HepG2 (cell line): ENCODE results near the gene ZNF341.

Experiments used
- KMT2A ChIP-seq: sonication (generic); formaldehyde crosslinking; IDR thresholded peaks from 2 replicates; pipeline ENCODE4 v1.4.0; 2020; ENCODE audit warnings: missing genetic modification reagents
- NCOA2 ChIP-seq: sonication (generic); formaldehyde crosslinking; IDR thresholded peaks from 2 replicates; pipeline ENCODE4 v1.8.0; 2022; ENCODE audit warnings: inconsistent platforms
- ZNF558 ChIP-seq: sonication (generic); formaldehyde crosslinking; IDR thresholded peaks from 2 replicates; pipeline ENCODE4 v1.9.0; 2022; ENCODE audit warnings: mild to moderate bottlenecking, missing genetic modification reagents, borderline replicate concordance

DNA sequence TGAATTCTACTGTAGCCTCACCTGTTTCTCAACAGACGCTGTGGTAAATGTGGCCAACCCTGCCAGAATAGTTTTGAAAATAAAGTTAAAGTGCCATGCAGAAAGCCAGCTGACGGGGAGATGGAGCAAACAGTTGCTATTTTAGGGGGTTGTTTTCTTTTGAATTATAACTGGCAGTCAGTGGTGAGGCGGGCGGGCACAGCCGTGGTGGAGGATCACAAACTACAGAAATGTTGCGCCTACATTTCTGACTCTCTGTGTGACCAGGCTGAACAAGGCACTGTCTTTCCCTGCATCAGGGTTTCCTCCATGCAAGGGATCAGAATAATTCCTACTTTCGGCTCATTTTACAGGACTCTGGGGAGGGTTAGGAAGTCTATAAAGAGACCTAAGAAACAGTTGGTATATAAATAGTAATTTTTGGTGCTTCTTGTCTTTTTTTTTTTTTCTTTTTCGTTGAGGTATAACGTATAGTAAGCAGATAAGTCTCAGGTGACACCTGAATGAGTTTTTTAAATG is 96.6 kb downstream of the ZNF341 start:
- TF ChIP-seq ZNF558 (CRISPR knock-in tag) (no peak), KMT2A (CRISPR knock-in tag) (no peak), NCOA2 (CRISPR knock-in tag) (no peak)
